ENCODE data around the gene CSRNP3. TPM values are rescaled to one million over a fixed set of nuclear protein-coding genes. Genes with fewer than 3 reads are reported as not detected.

Gene CSRNP3
- total and polyA plus RNA-seq, 10 of the 15 experiments (the other 5 are each of a cell fraction or from before 2014, with no cell fraction given) = 0.03 to 5.2 (median 0.11) TPM; not detected in 1

DNA sequence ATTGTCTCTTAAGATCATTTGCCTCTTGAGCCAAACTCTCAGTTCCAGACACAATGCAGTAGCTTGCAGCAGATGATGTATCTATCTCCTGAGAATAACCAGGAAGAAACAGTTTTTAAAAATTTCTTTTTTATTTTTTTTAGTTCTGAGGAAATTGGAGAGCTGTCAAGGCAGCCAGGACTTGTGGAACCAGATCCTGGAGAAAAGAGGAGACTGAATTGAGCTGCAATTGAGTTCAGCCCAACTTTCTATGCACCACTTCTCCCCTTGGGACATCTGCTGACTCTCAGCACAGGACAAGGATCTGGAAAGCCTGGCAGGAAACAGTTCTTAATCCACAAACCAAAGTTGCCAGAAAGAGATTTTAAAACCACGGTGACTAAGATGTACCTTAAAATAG lies 13.5 kb upstream of the CSRNP3 start:
- POLR2A ChIA-PET = interaction anchor here (1.3 kb wide), 1 partner anchor 10 kb away, joined by 3 read pairs; no protein-coding TSS in a partner anchor
- intact Hi-C loops (cut with micrococcal nuclease; ENCODE audit: unreplicated experiment) = no loop called here
- CTCF ChIA-PET = interaction anchor here (1.1 to 1.8 kb wide), 3 partner anchors 8 to 95 kb away, joined by 3 to 5 read pairs (median 4); no protein-coding TSS in a partner anchor

DNA sequence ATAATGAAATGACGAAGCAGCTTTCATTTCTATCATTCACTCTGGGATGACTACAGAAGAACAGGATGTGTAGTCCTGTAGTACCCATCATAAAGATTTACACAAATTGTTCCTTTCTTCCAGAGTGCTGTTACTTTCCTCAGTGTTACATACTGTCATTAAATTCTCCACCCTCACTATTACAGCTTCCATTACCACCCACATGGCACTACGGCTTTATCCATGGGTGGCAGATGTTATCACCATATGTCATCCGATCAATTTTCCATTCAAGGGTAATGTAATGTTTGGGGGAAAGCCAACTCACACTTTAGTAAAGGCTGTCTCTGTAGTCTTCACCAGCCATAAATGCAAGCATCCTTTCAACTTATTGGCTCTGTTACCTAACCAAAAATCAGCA lies 7.1 kb upstream of the CSRNP3 start:
- ChIA-PET CTCF (interaction anchor here (1.0 to 1.8 kb wide), 2 partner anchors 9 to 89 kb away, joined by 3 to 5 read pairs; no protein-coding TSS in a partner anchor), POLR2A (no interaction called here), RAD21 (ENCODE audit: unreplicated experiment) (interaction anchor here (1.1 to 3.0 kb wide), 2 partner anchors 11 to 73 kb away, joined by 3 to 9 read pairs; no protein-coding TSS in a partner anchor), SMC1A (ENCODE audit: uncharacterized antibody, unreplicated experiment) (interaction anchor here (0.6 to 3.8 kb wide), 9 partner anchors 12 to 236 kb away, joined by 3 to 10 read pairs (median 3); no protein-coding TSS in a partner anchor)
- H3K27ac ChIP-seq (ENCODE audit: control insufficient read depth, insufficient read depth) = no peak overlapping the region
- no peaks in the 10 kb centered on the region for H3K9me3 ChIP-seq (replicated peaks; ENCODE audit: control insufficient read depth, insufficient read depth, low read length)
- no peak overlapping the region for H3K4me2 ChIP-seq (ENCODE audit: control insufficient read depth, insufficient read depth)
- FAIRE-seq (no peak), DNase-seq (ENCODE audit: low read depth, low spot score) (no peak), ATAC-seq (no peak; the same call in 2 of the 3 replicates)
- no peak overlapping the region for H3K4me3 ChIP-seq
- no peaks in the 10 kb centered on the region for H3K36me3 ChIP-seq (ENCODE audit: control insufficient read depth in 2 of 2, insufficient read depth in 2 of 2, low read length in 1 of 2)
- intact Hi-C loops (cut with micrococcal nuclease; ENCODE audit: unreplicated experiment) = no loop called here
- no peaks in the 10 kb centered on the region for H3K79me2 ChIP-seq (ENCODE audit: control insufficient read depth, insufficient read depth, low read length)
- 67% methylated on average over 3 of the region's 3 CpGs for WGBS (ENCODE audit: insufficient coverage, insufficient replicate concordance, low lambda C conversion rate, missing lambda C conversion rate)
- H4K20me1 ChIP-seq (ENCODE audit: control insufficient read depth, insufficient read depth) = no peaks in the 10 kb centered on the region
- H3K27me3 ChIP-seq (replicated peaks in 1 of 2; ENCODE audit: control insufficient read depth in 2 of 2, insufficient read depth in 2 of 2, low read length in 1 of 2) = no peaks in the 10 kb centered on the region
- no peak overlapping the region for H3K9ac ChIP-seq (ENCODE audit: control insufficient read depth, insufficient read depth, low read length)
- H2AFZ ChIP-seq (ENCODE audit: control insufficient read depth, low read depth, low read length) = no peak overlapping the region
- no TSS peak for BruUV-seq (replicated peaks)
- in situ Hi-C loops (cut with MboI) = no loop called here
- no peaks in the 10 kb centered on the region for H3K4me1 ChIP-seq (ENCODE audit: control insufficient read depth, insufficient read depth, low read length)
- TF ChIP-seq, protein P1, sequence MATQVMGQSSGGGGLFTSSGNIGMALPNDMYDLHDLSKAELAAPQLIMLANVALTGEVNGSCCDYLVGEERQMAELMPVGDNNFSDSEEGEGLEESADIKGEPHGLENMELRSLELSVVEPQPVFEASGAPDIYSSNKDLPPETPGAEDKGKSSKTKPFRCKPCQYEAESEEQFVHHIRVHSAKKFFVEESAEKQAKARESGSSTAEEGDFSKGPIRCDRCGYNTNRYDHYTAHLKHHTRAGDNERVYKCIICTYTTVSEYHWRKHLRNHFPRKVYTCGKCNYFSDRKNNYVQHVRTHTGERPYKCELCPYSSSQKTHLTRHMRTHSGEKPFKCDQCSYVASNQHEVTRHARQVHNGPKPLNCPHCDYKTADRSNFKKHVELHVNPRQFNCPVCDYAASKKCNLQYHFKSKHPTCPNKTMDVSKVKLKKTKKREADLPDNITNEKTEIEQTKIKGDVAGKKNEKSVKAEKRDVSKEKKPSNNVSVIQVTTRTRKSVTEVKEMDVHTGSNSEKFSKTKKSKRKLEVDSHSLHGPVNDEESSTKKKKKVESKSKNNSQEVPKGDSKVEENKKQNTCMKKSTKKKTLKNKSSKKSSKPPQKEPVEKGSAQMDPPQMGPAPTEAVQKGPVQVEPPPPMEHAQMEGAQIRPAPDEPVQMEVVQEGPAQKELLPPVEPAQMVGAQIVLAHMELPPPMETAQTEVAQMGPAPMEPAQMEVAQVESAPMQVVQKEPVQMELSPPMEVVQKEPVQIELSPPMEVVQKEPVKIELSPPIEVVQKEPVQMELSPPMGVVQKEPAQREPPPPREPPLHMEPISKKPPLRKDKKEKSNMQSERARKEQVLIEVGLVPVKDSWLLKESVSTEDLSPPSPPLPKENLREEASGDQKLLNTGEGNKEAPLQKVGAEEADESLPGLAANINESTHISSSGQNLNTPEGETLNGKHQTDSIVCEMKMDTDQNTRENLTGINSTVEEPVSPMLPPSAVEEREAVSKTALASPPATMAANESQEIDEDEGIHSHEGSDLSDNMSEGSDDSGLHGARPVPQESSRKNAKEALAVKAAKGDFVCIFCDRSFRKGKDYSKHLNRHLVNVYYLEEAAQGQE (IDR thresholded peaks at IDR 0.05; ENCODE audit: low read depth, low read length) = no peak
- TF ChIP-seq CBX3 (IDR thresholded peaks at IDR 0.05; ENCODE audit: borderline replicate concordance, low read depth) = no peak
- no peak for TF ChIP-seq CREB1 (IDR thresholded peaks at IDR 0.05; ENCODE audit: low read depth)
- TF ChIP-seq BRCA1 (IDR thresholded peaks at IDR 0.05; ENCODE audit: low read depth, low read length) = no peak
- TF ChIP-seq FOXK2 (IDR thresholded peaks at IDR 0.05) = no peak
- TF ChIP-seq IRF4 (IDR thresholded peaks at IDR 0.05; ENCODE audit: low read depth, low read length) = no peak
- no peak for TF ChIP-seq ATF7 (IDR thresholded peaks at IDR 0.05; ENCODE audit: low read depth)
- TF ChIP-seq HDGF (IDR thresholded peaks at IDR 0.05) = no peak
- TF ChIP-seq SMAD5 (IDR thresholded peaks at IDR 0.05; ENCODE audit: low read depth) = no peak
- no peak for TF ChIP-seq JUND (IDR thresholded peaks at IDR 0.05; ENCODE audit: low read depth, low read length)
- no peak for TF ChIP-seq ETV6 (conservative IDR thresholded peaks at IDR 0.05 in 1 of 2, IDR thresholded peaks at IDR 0.05 in 1 of 2; ENCODE audit: borderline replicate concordance in 1 of 2, low read depth in 1 of 2)
- TF ChIP-seq SREBF1 (IDR thresholded peaks at IDR 0.05; ENCODE audit: low read length) = no peak
- no peak for TF ChIP-seq NFYB (IDR thresholded peaks at IDR 0.05; ENCODE audit: insufficient read depth, low read depth, low read length)
- no peak for TF ChIP-seq TCF3 (IDR thresholded peaks at IDR 0.05; ENCODE audit: borderline replicate concordance, insufficient read depth, low read depth, low read length)
- no peak for TF ChIP-seq MTA3 (IDR thresholded peaks at IDR 0.05; ENCODE audit: borderline replicate concordance, low read length)

More for the DNA sequence above, 13.5 kb upstream of the CSRNP3 start:
- FAIRE-seq = no peak
- H4K20me1 ChIP-seq (ENCODE audit: control insufficient read depth, insufficient read depth) = no peaks in the 10 kb centered on the region
- H2AFZ ChIP-seq (ENCODE audit: control insufficient read depth, low read depth, low read length) = no peak overlapping the region
- H3K27me3 ChIP-seq (replicated peaks in 1 of 2; ENCODE audit: control insufficient read depth in 2 of 2, insufficient read depth in 2 of 2, low read length in 1 of 2) = no peaks in the 10 kb centered on the region
- 0% methylated on average over 1 of the region's 1 CpG for WGBS (ENCODE audit: insufficient coverage, insufficient replicate concordance, low lambda C conversion rate, missing lambda C conversion rate)
- in situ Hi-C loops (cut with MboI) = no loop called here
- H3K9me3 ChIP-seq (replicated peaks; ENCODE audit: control insufficient read depth, insufficient read depth, low read length) = no peaks in the 10 kb centered on the region
- no peaks in the 10 kb centered on the region for H3K4me1 ChIP-seq (ENCODE audit: control insufficient read depth, insufficient read depth, low read length)
- SMC1A ChIA-PET (ENCODE audit: uncharacterized antibody, unreplicated experiment) = interaction anchor here (0.6 to 10.0 kb wide), 7 partner anchors 10 to 331 kb away, joined by 3 to 107 read pairs (median 7); partner anchors contain the start of gene CSRNP3
- H3K4me2 ChIP-seq (ENCODE audit: control insufficient read depth, insufficient read depth) = no peak overlapping the region
- H3K79me2 ChIP-seq (ENCODE audit: control insufficient read depth, insufficient read depth, low read length) = no peaks in the 10 kb centered on the region
- no peaks in the 10 kb centered on the region for H3K36me3 ChIP-seq (ENCODE audit: control insufficient read depth in 2 of 2, insufficient read depth in 2 of 2, low read length in 1 of 2)
- H3K4me3 ChIP-seq = no peak overlapping the region
- RAD21 ChIA-PET (ENCODE audit: unreplicated experiment) = interaction anchor here (2.1 kb wide), 1 partner anchor 11 kb away, joined by 4 read pairs; no protein-coding TSS in a partner anchor
- H3K9ac ChIP-seq (ENCODE audit: control insufficient read depth, insufficient read depth, low read length) = no peak overlapping the region
- no peak for DNase-seq (ENCODE audit: low read depth, low spot score)
- ATAC-seq = no peak
- no peak overlapping the region for H3K27ac ChIP-seq (ENCODE audit: control insufficient read depth, insufficient read depth)
- no TSS peak for BruUV-seq (replicated peaks)
- no peak for TF ChIP-seq STAT3 (IDR thresholded peaks at IDR 0.05; ENCODE audit: low read depth, low read length)

All from GM12878 (cell line).